Prostate gland (tissue), 2 donors: ENCODE data around the gene RALGPS1. TPM values are rescaled to one million over a fixed set of nuclear protein-coding genes. Genes with fewer than 3 reads are reported as not detected.

Source experiments
- DNase-seq: peaks from one replicate; pipeline ENCODE4 v3.0.0-alpha.2; 2019; ENCODE audit warnings: low spot score
- H3K27ac ChIP-seq, 2 donors: fragments of 200-600 bp; sonication (generic); 2 replicates each; pipeline ENCODE4 v1.5.1; 2017 to 2019
- H3K27me3 ChIP-seq: fragments of 200-600 bp; sonication (generic); replicated peaks from 2 replicates; pipeline ENCODE4 v1.5.1; 2019; ENCODE audit not compliant: insufficient read depth
- H3K36me3 ChIP-seq, 2 donors: fragments of 200-600 bp; sonication (generic); 1 replicate in 1 of 2; 2 replicates in 1 of 2; pipeline versions ENCODE4 v1.5.1 to v1.8.1; 2017 to 2019
- H3K4me1 ChIP-seq: fragments of 200-600 bp; sonication (generic); replicated peaks from 2 replicates; pipeline ENCODE4 v1.5.1; 2019
- H3K4me3 ChIP-seq, 2 donors: fragments of 200-600 bp; sonication (generic); 2 replicates each; pipeline ENCODE4 v1.5.1; 2017 to 2019
- H3K9me3 ChIP-seq: fragments of 200-600 bp; sonication (generic); 2 replicates; pipeline ENCODE4 v1.5.1; 2017
- CTCF ChIP-seq, 4 experiments: fragments of 200-600 bp in 2 of 4; fragments of 450-650 bp in 2 of 4; sonication (generic) in 2 of 4; IDR thresholded peaks; 1 replicate in 3 of 4; 2 replicates in 1 of 4; pipeline ENCODE4 v1.5.1; 2016 to 2019; ENCODE audit warnings: antibody characterized with exemption in 4 of 4, mild to moderate bottlenecking in 2 of 4, moderate library complexity in 2 of 4
- POLR2A ChIP-seq: fragments of 450-650 bp; IDR thresholded peaks from one replicate; pipeline ENCODE4 v1.6.1; 2016; ENCODE audit warnings: antibody characterized with exemption, mild to moderate bottlenecking
- POLR2AphosphoS5 ChIP-seq: sonication (generic); formaldehyde crosslinking; IDR thresholded peaks from one replicate; pipeline ENCODE4 v1.6.1; 2017; ENCODE audit warnings: antibody characterized with exemption
- WGBS: methylation state at CpG from one replicate; pipeline ENCODE4 v1.1.5; 2018; 5-methylcytosine and 5-hydroxymethylcytosine counted together
- intact Hi-C: fragments of 100-400 bp; cut with DNase I; formaldehyde crosslinking; loops from one replicate; pipeline ENCODE4 v1.14.2; 2022
- total RNA-seq, 2 donors: library from RNA; depleted of rRNA; stranded (reverse); fragments of >200 nt; gene quantifications; one replicate each; pipeline ENCODE4 v1.1.0, GENCODE V29; 2016

RALGPS1 gene
- total RNA-seq, 2 donors from 2014 or later: 14.7 to 20.7 TPM

GRCh38 chr9:126986506-126986951 lies 71.9 kb downstream of the RALGPS1 start:
- DNase-seq: no peak
- Histone ChIP-seq H3K4me1 (no peaks in the 10 kb centered on the region), H3K9me3 (no peaks in the 10 kb centered on the region), H3K27me3 (no peaks in the 10 kb centered on the region), H3K36me3 (no peaks in the 10 kb centered on the region), H3K4me3 (no peak overlapping the region), H3K27ac (no peak overlapping the region)
- TF ChIP-seq POLR2AphosphoS5 (no peak), POLR2A (no peak), CTCF (IDR thresholded peaks at IDR 0.05) (no peak)
- intact Hi-C loops: no loop called here
- 92% methylated on average over 2 of the region's 2 CpGs for WGBS

DNA sequence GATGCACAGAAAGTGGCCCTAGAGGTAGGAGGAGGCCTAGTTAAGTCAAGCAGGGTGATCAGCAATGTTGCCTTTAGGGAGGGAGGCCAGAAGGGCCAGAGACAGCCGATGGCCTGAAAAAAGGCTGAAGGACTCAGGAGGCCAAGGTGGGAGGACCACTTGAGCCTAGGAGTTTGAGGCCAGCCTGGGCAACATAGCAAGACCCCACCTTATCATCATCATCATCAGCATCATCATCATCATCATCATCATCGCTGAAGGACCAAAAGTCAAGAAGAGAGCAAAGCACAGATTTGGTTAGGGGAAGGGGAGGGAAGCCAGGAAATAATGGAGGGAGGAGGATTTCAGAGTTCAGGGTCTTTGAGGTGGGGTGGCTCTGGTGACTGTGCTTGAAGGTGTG lies 74.3 kb downstream of the RALGPS1 start:
- H3K27me3 ChIP-seq: no peaks in the 10 kb centered on the region
- H3K36me3 ChIP-seq: no peaks in the 10 kb centered on the region
- WGBS: 89% methylated on average over 2 of the region's 2 CpGs
- H3K4me1 ChIP-seq: no peaks in the 10 kb centered on the region
- no peaks in the 10 kb centered on the region for H3K9me3 ChIP-seq
- no peak overlapping the region for H3K27ac ChIP-seq
- no peak overlapping the region for H3K4me3 ChIP-seq
- intact Hi-C loops: no loop called here
- TF ChIP-seq POLR2AphosphoS5 (no peak), CTCF (IDR thresholded peaks at IDR 0.05) (no peak), POLR2A (no peak)
- DNase-seq: no peak

GRCh38 chr9:126989847-126990842 lies 75.6 kb downstream of the RALGPS1 start:
- DNase-seq: no peak
- intact Hi-C loops: no loop called here
- peak overlapping the region in 1 of 2 donors; percentile 14 for H3K27ac ChIP-seq

DNA sequence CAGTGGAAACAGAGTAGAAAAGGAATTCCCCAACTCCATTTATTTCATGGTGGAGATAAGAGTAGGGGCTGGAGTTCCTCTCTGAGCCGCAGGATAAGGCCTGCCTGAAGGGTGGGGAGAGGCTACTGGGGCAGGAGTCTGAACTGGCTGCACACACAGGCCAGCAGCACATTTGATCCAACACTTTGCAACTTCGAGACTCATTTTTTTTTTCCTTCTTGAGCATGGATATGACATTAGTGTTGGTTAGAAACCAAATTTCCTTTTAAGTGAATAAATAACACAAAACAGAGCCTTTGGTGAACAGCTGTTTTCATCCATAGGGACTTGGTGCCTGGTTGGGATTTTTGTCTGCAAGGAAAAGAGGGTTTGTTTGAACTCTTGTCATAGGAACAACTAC lies 76.6 kb downstream of the RALGPS1 start:
- 71% methylated on average over 2 of the region's 2 CpGs for WGBS
- intact Hi-C loops: no loop called here
- Histone ChIP-seq H3K4me3 (no peak overlapping the region), H3K36me3 (no peaks in the 10 kb centered on the region), H3K27ac (no peak overlapping the region), H3K4me1 (no peaks in the 10 kb centered on the region), H3K9me3 (no peaks in the 10 kb centered on the region), H3K27me3 (no peaks in the 10 kb centered on the region)
- TF ChIP-seq POLR2A (no peak), CTCF (IDR thresholded peaks at IDR 0.05) (no peak), POLR2AphosphoS5 (no peak)
- DNase-seq: no peak

More at GRCh38 chr9:126989847-126990842, 75.6 kb downstream of the RALGPS1 start:
- 72% methylated on average over 19 of the region's 19 CpGs for WGBS
- Histone ChIP-seq H3K36me3 (no peaks in the 10 kb centered on the region), H3K27me3 (no peaks in the 10 kb centered on the region), H3K4me1 (no peaks in the 10 kb centered on the region), H3K4me3 (no peak overlapping the region), H3K9me3 (no peaks in the 10 kb centered on the region)
- TF ChIP-seq POLR2AphosphoS5 (no peak), CTCF (IDR thresholded peaks at IDR 0.05) (no peak), POLR2A (no peak)
